K562 (cell line): ENCODE measurements around the gene TOM1L2. TPM values are rescaled to one million over a fixed set of nuclear protein-coding genes. Genes with fewer than 3 reads are reported as not detected.

Source experiments
- ATAC-seq: fragments of 200-7000 bp; cut with Tn5 transposase; 3 replicates; pipeline ENCODE4 v1.9.1; 2020; ENCODE audit warnings: moderate library complexity
- BruUV-seq: library from RNA; stranded (reverse); fragments of 400-500 nt; replicated peaks from 2 replicates; lab custom pipeline; 2021; lab: Mats Ljungman, UMichigan
- CTCF ChIA-PET: fragments of 300-600 bp; formaldehyde crosslinking; extraction: SDS; loops from one replicate; lab custom pipeline; 2021; ENCODE audit warnings: low intra/inter-chr PET ratio; lab: Yijun Ruan, JAX
- POLR2A ChIA-PET: fragments of 300-600, 350-650 bp; sonication (Branson Sonifier 250); formaldehyde crosslinking; extraction: SDS; loops from one replicate; lab custom pipeline; 2021; ENCODE audit warnings: antibody characterized with exemption, inconsistent platforms; lab: Yijun Ruan, JAX
- DNase-seq, 4 experiments: peaks; one replicate each; pipeline versions ENCODE4 v3.0.0 to v3.0.0-alpha.2; 2011 to 2018; ENCODE audit warnings: low spot score in 3 of 4, mixed read lengths in 3 of 4; ENCODE audit errors: extremely low read depth in 1 of 4
- FAIRE-seq: peaks from 2 replicates; lab custom pipeline; 2011; peaks lifted over from hg19 to GRCh38; lab: Jason Lieb, UNC
- H2AFZ ChIP-seq: 2 replicates; pipeline ENCODE4 v1.6.0; 2011; ENCODE audit warnings: low read depth, low read length, control low read depth, inconsistent platforms
- H3K27ac ChIP-seq: fragments of 200-600 bp; 3 replicates; pipeline ENCODE4 v1.8.0; 2011; ENCODE audit warnings: low read depth, mild to moderate bottlenecking, control low read depth, inconsistent platforms, low read length, moderate library complexity, mixed read lengths; ENCODE audit errors: extremely low read depth
- H3K27me3 ChIP-seq, 2 experiments: fragments of 300-600 bp in 1 of 2; 2 replicates in 1 of 2; 3 replicates in 1 of 2; pipeline versions ENCODE4 v1.6.0 to v1.8.0; 2011; ENCODE audit warnings: inconsistent platforms in 2 of 2, low read length in 2 of 2, mild to moderate bottlenecking in 1 of 2, mixed read lengths in 1 of 2, moderate library complexity in 1 of 2; ENCODE audit not compliant: control insufficient read depth in 2 of 2, insufficient read depth in 2 of 2
- H3K36me3 ChIP-seq: fragments of 300-600 bp; 3 replicates; pipeline ENCODE4 v1.8.0; 2011; ENCODE audit warnings: mild to moderate bottlenecking, low read length, inconsistent platforms; ENCODE audit not compliant: control insufficient read depth, insufficient read depth
- H3K4me1 ChIP-seq, 2 experiments: fragments of 200-600 bp in 1 of 2; replicated peaks in 1 of 2; 2 replicates in 1 of 2; 3 replicates in 1 of 2; pipeline versions ENCODE4 v1.5.1 to v1.8.0; 2011; ENCODE audit warnings: inconsistent platforms in 2 of 2, low read length in 2 of 2, mild to moderate bottlenecking in 1 of 2, mixed read lengths in 1 of 2, moderate library complexity in 1 of 2; ENCODE audit not compliant: control insufficient read depth in 2 of 2, insufficient read depth in 2 of 2
- H3K4me2 ChIP-seq: 2 replicates; pipeline ENCODE4 v1.6.1; 2011; ENCODE audit warnings: low read length, control low read depth, inconsistent platforms, mixed read lengths; ENCODE audit not compliant: insufficient read depth
- H3K4me3 ChIP-seq: fragments of 200-600 bp; sonication (generic), shearing (Covaris generic); 2 replicates; pipeline ENCODE4 v1.5.1; 2016; ENCODE audit warnings: control low read depth, inconsistent platforms
- H3K79me2 ChIP-seq: fragments of 200-600 bp; 3 replicates; pipeline ENCODE4 v1.8.0; 2011; ENCODE audit warnings: low read length, inconsistent platforms; ENCODE audit not compliant: control insufficient read depth, insufficient read depth
- H3K9ac ChIP-seq, 2 experiments: 2 replicates each; pipeline versions ENCODE4 v1.6.0 to v1.6.1; 2011; ENCODE audit warnings: low read depth in 2 of 2, low read length in 2 of 2, control low read depth in 1 of 2, inconsistent platforms in 1 of 2, mild to moderate bottlenecking in 1 of 2, mixed read lengths in 1 of 2; ENCODE audit not compliant: insufficient read depth in 1 of 2
- H3K9me1 ChIP-seq: one replicate; pipeline ENCODE4 v1.6.0; 2011; ENCODE audit warnings: inconsistent platforms, mild to moderate bottlenecking, low read length, moderate library complexity; ENCODE audit not compliant: control insufficient read depth, insufficient read depth
- H3K9me3 ChIP-seq: replicated peaks from 2 replicates; pipeline ENCODE4 v1.5.1; 2011; ENCODE audit warnings: low read depth, low read length, inconsistent platforms; ENCODE audit not compliant: control insufficient read depth, insufficient read depth
- H4K20me1 ChIP-seq: replicated peaks from 2 replicates; pipeline ENCODE4 v1.6.1; 2011; ENCODE audit warnings: low read length, inconsistent platforms, mixed read lengths; ENCODE audit not compliant: control insufficient read depth, insufficient read depth
- ARNT ChIP-seq, 2 experiments: fragments of 450-650 bp; IDR thresholded peaks; 2 replicates each; pipeline ENCODE4 v1.6.1; 2016; ENCODE audit warnings: mild to moderate bottlenecking in 1 of 2
- ATF4 ChIP-seq: fragments of 450-650 bp; formaldehyde crosslinking; IDR thresholded peaks from 2 replicates; pipeline ENCODE4 v1.4.0; 2022; ENCODE audit warnings: mild to moderate bottlenecking, moderate library complexity
- CBX1 ChIP-seq: sonication (generic); IDR thresholded peaks from 2 replicates; pipeline ENCODE4 v1.6.1; 2016; ENCODE audit warnings: antibody characterized with exemption, low read depth, mild to moderate bottlenecking
- CGGBP1 ChIP-seq: fragments of 250-450 bp; sonication (Bioruptor Pico); IDR thresholded peaks from 2 replicates; pipeline ENCODE4 v1.9.0; 2021; ENCODE audit warnings: mild to moderate bottlenecking
- ELK1 ChIP-seq: sonication (generic); formaldehyde crosslinking; IDR thresholded peaks from 2 replicates; pipeline ENCODE4 v1.8.1; 2022; ENCODE audit warnings: missing genetic modification reagents
- ELK3 ChIP-seq: fragments of 450-650 bp; formaldehyde crosslinking; IDR thresholded peaks from 2 replicates; pipeline ENCODE4 v1.4.0; 2020; ENCODE audit warnings: mild to moderate bottlenecking
- IRF1 ChIP-seq: sonication (generic); formaldehyde crosslinking; IDR thresholded peaks from 2 replicates; pipeline ENCODE4 v1.8.0; 2022; ENCODE audit warnings: missing genetic modification reagents, mild to moderate bottlenecking, borderline replicate concordance
- SNRNP70 ChIP-seq: fragments of 200-400 bp; formaldehyde crosslinking; optimal IDR thresholded peaks from 2 replicates; pipeline ENCODE3; 2017; ENCODE audit warnings: low read depth, low read length
- TGIF2 ChIP-seq: sonication (generic); formaldehyde crosslinking; IDR thresholded peaks from 2 replicates; pipeline ENCODE4 v1.8.1; 2022; ENCODE audit warnings: mild to moderate bottlenecking, missing genetic modification reagents, moderate library complexity
- ZNF23 ChIP-seq: fragments of 250-450 bp; sonication (Bioruptor Pico); IDR thresholded peaks from 2 replicates; pipeline ENCODE4 v1.4.0; 2020; ENCODE audit warnings: mild to moderate bottlenecking
- ZNF239 ChIP-seq: fragments of 250-450 bp; sonication (Bioruptor Pico); IDR thresholded peaks from 2 replicates; pipeline ENCODE4 v1.4.0; 2020; ENCODE audit warnings: mild to moderate bottlenecking
- ZNF280B ChIP-seq: fragments of 250-450 bp; sonication (Bioruptor Pico); IDR thresholded peaks from 2 replicates; pipeline ENCODE4 v1.5.1; 2021; ENCODE audit warnings: mild to moderate bottlenecking
- ZNF311 ChIP-seq: fragments of 250-450 bp; sonication (Bioruptor Pico); IDR thresholded peaks from 2 replicates; pipeline ENCODE4 v1.4.0; 2020; ENCODE audit warnings: mild to moderate bottlenecking, moderate library complexity
- WGBS: fragments of 100-300 bp; shearing (Covaris generic); methylation state at CpG from one replicate; pipeline ENCODE4 v1.1.6; 2016; ENCODE audit warnings: low coverage, mixed read lengths; ENCODE audit not compliant: insufficient coverage; ENCODE audit errors: missing lambda C conversion rate; 5-methylcytosine and 5-hydroxymethylcytosine counted together
- in situ Hi-C: fragments of 300-500 bp; cut with MboI; formaldehyde crosslinking; loops from 4 replicates; pipeline ENCODE4 v1.15.0; 2018; ENCODE audit warnings: inconsistent platforms, mixed read lengths
- intact Hi-C: fragments of 100-400 bp; cut with micrococcal nuclease; formaldehyde crosslinking; loops from 2 replicates; pipeline ENCODE4 v1.14.2; 2022
- polyA plus RNA-seq, 8 experiments: library from polyadenylated mRNA; depleted of rRNA in 4 of 8; stranded (reverse) in 5 of 8; unstranded in 3 of 8; fragments of >200 nt; fragmentation: Nextera tagmentation in 2 of 8; fragmentation: Illumina TruSeq in 1 of 8; extraction: Ambion mirVana in 2 of 8; extraction: Trizol in 1 of 8; gene quantifications; 2 replicates each; pipeline versions ENCODE4 v1.2.1 to v1.2.3, GENCODE V29; 2011 to 2014; ENCODE audit warnings: inconsistent platforms in 1 of 8, missing spikeins in 1 of 8
- total RNA-seq, 7 experiments: library from RNA; depleted of rRNA in 6 of 7; stranded (reverse); fragments of >200 nt in 6 of 7; fragmentation: Illumina TruSeq in 2 of 7; extraction: Trizol in 2 of 7; gene quantifications; 2 replicates each; pipeline versions ENCODE4 v1.2.1 to v1.2.3, GENCODE V29; 2011 to 2021; ENCODE audit warnings: low replicate concordance in 1 of 7

TOM1L2 gene
- total and polyA plus RNA-seq, 9 of the 15 experiments (the other 6 are each of a cell fraction or from before 2014, with no cell fraction given): 0.07 to 6.0 (median 2.5) TPM

GRCh38 chr17:17847118-17847689 lies 125.0 kb downstream of the TOM1L2 start:
- no peak for FAIRE-seq
- no peak overlapping the region for H2AFZ ChIP-seq
- H4K20me1 ChIP-seq: no peaks in the 10 kb centered on the region
- H3K9me1 ChIP-seq: no peaks in the 10 kb centered on the region
- H3K9ac ChIP-seq: peak overlapping the region in 1 of 2 experiments; percentile 64; a peak in 1 of 4 replicates
- no peak for DNase-seq
- no peaks in the 10 kb centered on the region for H3K79me2 ChIP-seq
- POLR2A ChIA-PET: interaction anchor here (0.6 to 5.7 kb wide), 2 partner anchors 9 to 11 kb away, joined by 3 to 39 read pairs; partner anchors contain the start of gene SREBF1
- H3K9me3 ChIP-seq: no peaks in the 10 kb centered on the region
- intact Hi-C loops (no loop called here), in situ Hi-C loops (no loop called here)
- peaks cover 41 to 84% of the 10 kb centered on the region in 2 experiments for H3K4me1 ChIP-seq
- no peaks in the 10 kb centered on the region for H3K36me3 ChIP-seq
- no peak overlapping the region for H3K4me2 ChIP-seq
- H3K4me3 ChIP-seq: no peak overlapping the region
- no TSS peak for BruUV-seq
- CTCF ChIA-PET: no interaction called here
- no peak overlapping the region for H3K27ac ChIP-seq
- WGBS: 57% methylated on average over 13 of the region's 17 CpGs
- H3K27me3 ChIP-seq: no peaks in the 10 kb centered on the region
- ATAC-seq: no peak
- TF ChIP-seq ZNF280B (CRISPR knock-in tag) (no peak), ZNF311 (CRISPR knock-in tag) (no peak), CGGBP1 (CRISPR knock-in tag) (no peak), CBX1 (no peak), ZNF239 (CRISPR knock-in tag) (no peak), ELK1 (no peak), SNRNP70 (no peak), ATF4 (CRISPR knock-in tag) (no peak), ELK3 (CRISPR knock-in tag) (no peak), TGIF2 (CRISPR knock-in tag) (no peak), IRF1 (CRISPR knock-in tag) (no peak), ZNF23 (CRISPR knock-in tag) (no peak), ARNT (IDR thresholded peaks at IDR 0.05) (no peak)
